Left ventricle myocardium inferior (tissue), 1 donor: ENCODE measurements around the gene ALDOA. TPM values are rescaled to one million over a fixed set of nuclear protein-coding genes. Genes with fewer than 3 reads are reported as not detected.

Experiments
- DNase-seq: peaks from one replicate; pipeline ENCODE4 v3.0.0-alpha.2; 2020
- H3K27ac ChIP-seq: fragments of 200-600 bp; replicated peaks from 2 replicates; pipeline ENCODE4 v1.8.0; 2021
- H3K27me3 ChIP-seq: fragments of 200-600 bp; 2 replicates; pipeline ENCODE4 v1.8.0; 2021; ENCODE audit warnings: low read depth
- H3K36me3 ChIP-seq: fragments of 200-600 bp; 2 replicates; pipeline ENCODE4 v1.8.0; 2021
- H3K4me1 ChIP-seq: fragments of 200-600 bp; 2 replicates; pipeline ENCODE4 v1.8.0; 2021
- H3K4me3 ChIP-seq: fragments of 200-600 bp; 2 replicates; pipeline ENCODE4 v1.8.0; 2021; ENCODE audit warnings: mild to moderate bottlenecking, moderate library complexity
- H3K9me3 ChIP-seq: fragments of 200-600 bp; replicated peaks from 2 replicates; pipeline ENCODE4 v1.8.0; 2021
- intact Hi-C: fragments of 100-400 bp; cut with micrococcal nuclease; formaldehyde crosslinking; loops from one replicate; pipeline ENCODE4 v1.11.0; 2022
- total RNA-seq: library from RNA; stranded (reverse); fragmentation: NEBNext Ultra II Directional; extraction: Animal tissue kit (Norgen Biotek cat#: 25700); gene quantifications from one replicate; pipeline ENCODE4 v1.2.1, GENCODE V29; 2021
- TF ChIP-seq, protein P1 (sequence below): fragments of 200-600 bp; IDR thresholded peaks from 2 replicates; pipeline ENCODE4 v1.8.0; 2021; ENCODE audit warnings: antibody characterized with exemption, mild to moderate bottlenecking, borderline replicate concordance
- donor health status: DM: no; HTN: yes; CAD: no; lungs with severe emphysema.

Gene ALDOA
- total RNA-seq, 1 donor from 2014 or later = 3,337 TPM

GRCh38 chr16:30108059-30108850 lies 42.7 kb downstream of the ALDOA start:
- H3K9me3 ChIP-seq = no peaks in the 10 kb centered on the region
- TF ChIP-seq, protein P1, sequence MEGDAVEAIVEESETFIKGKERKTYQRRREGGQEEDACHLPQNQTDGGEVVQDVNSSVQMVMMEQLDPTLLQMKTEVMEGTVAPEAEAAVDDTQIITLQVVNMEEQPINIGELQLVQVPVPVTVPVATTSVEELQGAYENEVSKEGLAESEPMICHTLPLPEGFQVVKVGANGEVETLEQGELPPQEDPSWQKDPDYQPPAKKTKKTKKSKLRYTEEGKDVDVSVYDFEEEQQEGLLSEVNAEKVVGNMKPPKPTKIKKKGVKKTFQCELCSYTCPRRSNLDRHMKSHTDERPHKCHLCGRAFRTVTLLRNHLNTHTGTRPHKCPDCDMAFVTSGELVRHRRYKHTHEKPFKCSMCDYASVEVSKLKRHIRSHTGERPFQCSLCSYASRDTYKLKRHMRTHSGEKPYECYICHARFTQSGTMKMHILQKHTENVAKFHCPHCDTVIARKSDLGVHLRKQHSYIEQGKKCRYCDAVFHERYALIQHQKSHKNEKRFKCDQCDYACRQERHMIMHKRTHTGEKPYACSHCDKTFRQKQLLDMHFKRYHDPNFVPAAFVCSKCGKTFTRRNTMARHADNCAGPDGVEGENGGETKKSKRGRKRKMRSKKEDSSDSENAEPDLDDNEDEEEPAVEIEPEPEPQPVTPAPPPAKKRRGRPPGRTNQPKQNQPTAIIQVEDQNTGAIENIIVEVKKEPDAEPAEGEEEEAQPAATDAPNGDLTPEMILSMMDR = no peak
- peaks cover 83% of the 10 kb centered on the region for H3K36me3 ChIP-seq
- H3K4me1 ChIP-seq = peaks cover 4% of the 10 kb centered on the region
- H3K27ac ChIP-seq = no peak overlapping the region
- no peak overlapping the region for H3K4me3 ChIP-seq
- no peak for DNase-seq
- H3K27me3 ChIP-seq = no peaks in the 10 kb centered on the region
- intact Hi-C loops = no loop called here

DNA sequence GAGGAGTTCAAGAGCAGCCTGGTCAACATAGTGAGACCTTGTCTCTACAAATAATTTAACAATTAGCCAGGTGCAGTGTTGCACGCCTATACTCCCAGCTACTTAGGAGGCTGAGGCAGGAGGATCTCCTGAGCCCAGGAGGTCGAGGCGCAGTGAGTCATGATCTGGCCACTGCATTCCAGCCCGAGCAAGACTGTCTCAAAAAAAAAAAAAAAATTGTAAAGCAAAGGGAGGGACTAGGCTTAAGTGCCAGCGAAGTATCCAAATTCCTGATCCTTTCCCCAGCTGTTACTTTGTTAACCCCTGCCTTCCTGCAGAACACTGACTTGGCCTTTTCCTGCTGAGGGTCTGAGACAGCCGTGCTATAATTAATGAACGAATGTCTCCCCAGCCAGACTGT lies 45.1 kb downstream of the ALDOA start:
- no peaks in the 10 kb centered on the region for H3K27me3 ChIP-seq
- peaks cover 86% of the 10 kb centered on the region for H3K36me3 ChIP-seq
- no peak overlapping the region for H3K4me3 ChIP-seq
- H3K9me3 ChIP-seq = no peaks in the 10 kb centered on the region
- peaks cover 9% of the 10 kb centered on the region for H3K4me1 ChIP-seq
- no peak overlapping the region for H3K27ac ChIP-seq
- intact Hi-C loops = no loop called here
- DNase-seq = no peak
- TF ChIP-seq, protein P1 = no peak

DNA sequence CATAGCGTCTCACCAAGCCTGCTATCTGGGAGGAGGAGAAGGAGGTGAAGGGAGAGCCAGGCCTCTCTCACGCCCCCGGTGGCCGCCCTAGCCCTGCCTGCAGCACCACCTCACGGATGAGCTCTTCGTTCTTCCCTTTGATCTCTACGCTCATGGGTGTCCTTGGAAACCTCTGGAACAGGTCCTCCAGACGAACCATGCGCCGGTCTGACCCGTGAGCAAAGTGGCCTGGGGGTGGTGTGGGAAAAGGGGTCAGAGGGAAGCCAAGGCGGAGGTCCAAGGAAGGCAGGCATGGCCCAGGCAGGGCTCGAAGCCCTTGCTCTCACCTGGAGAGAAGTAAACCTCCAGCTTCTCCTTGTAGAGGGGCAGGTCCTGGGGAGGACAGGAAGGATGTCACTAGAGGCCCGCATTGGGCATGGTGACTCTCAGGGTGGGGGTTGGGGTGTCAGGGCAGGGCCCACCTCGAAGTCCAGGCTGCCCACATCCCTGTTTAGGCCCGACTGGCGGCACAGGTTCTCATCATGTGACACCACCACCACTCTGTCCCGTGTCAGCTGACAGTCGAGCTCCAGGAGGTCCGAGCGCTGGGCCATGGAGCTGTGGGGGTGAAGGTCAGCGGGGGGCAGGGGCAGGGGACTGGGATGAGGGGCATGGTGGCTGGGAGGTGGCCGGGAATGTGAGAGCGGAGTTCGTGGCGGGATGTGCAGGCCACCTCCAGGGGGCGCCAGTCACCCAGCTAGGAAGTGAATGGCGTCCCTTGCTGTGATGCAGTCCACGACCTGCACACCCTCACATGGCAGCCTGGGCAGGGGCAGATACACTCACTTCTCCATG lies 46.9 kb downstream of the ALDOA start:
- Histone ChIP-seq H3K36me3 (peaks cover 89% of the 10 kb centered on the region), H3K27me3 (no peaks in the 10 kb centered on the region), H3K4me3 (no peak overlapping the region), H3K9me3 (no peaks in the 10 kb centered on the region), H3K27ac (no peak overlapping the region), H3K4me1 (peaks cover 9% of the 10 kb centered on the region)
- peak; percentile 62 for DNase-seq
- TF ChIP-seq, protein P1 = peak; percentile 63
- intact Hi-C loops = no loop called here

DNA sequence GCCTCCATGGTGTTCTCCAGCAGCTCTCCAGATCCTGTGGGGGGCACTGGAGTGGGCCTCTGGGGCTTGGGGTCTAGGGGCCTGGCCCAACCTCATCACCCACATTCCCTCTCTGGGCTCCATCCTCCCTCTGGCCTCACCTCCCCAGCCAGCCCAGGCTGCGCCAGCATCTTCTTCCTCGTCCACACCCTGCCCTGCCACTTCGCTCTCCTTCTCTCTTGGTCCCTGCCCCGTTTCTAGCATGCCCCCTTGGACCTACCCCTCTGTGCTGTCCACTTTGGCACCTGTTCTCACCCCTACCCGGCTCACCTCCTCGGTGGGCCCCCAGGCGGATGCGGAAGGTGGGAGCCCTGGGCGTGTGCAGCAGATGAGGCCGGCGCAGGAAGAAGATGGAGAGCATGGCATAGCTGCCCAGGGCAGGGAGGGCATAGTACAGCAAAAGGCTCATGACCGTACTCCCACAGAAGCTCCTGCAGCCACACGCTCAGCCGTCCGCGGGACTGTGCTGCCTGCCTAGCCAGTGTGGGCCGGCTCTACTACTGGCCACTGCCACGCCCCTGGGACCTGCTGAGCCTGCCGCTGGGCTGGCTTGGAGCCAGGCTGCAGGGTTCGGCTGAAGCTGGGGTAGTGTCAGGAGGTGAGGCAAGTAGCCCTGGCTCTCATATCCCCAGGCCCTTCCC lies 47.6 kb downstream of the ALDOA start, which contains the start of gene GDPD3:
GDPD3 (minus strand) TSS at position 507 of the 680 bp plus-strand sequence; CDS start at position 448, 59 bp downstream.
- TF ChIP-seq, protein P1 = no peak
- H3K4me3 ChIP-seq = no peak within 1 kb of the TSS
- H3K9me3 ChIP-seq = no peaks in the 10 kb centered on the region
- H3K27me3 ChIP-seq = no peaks in the 10 kb centered on the region
- H3K36me3 ChIP-seq = peaks cover 89% of the 10 kb centered on the region
- intact Hi-C loops = no loop called here
- no peak within 1 kb of the TSS for H3K27ac ChIP-seq
- peak; percentile 56 for DNase-seq
- peaks cover 9% of the 10 kb centered on the region for H3K4me1 ChIP-seq

GRCh38 chr16:30113711-30114333 lies 48.3 kb downstream of the ALDOA start:
- Histone ChIP-seq H3K36me3 (peaks cover 89% of the 10 kb centered on the region), H3K4me3 (no peak overlapping the region), H3K4me1 (peaks cover 9% of the 10 kb centered on the region), H3K27ac (no peak overlapping the region), H3K9me3 (no peaks in the 10 kb centered on the region), H3K27me3 (no peaks in the 10 kb centered on the region)
- TF ChIP-seq, protein P1 = no peak
- no peak for DNase-seq
- intact Hi-C loops = no loop called here
